ENCODE results near the gene ADH1B. TPM values are rescaled to one million over a fixed set of nuclear protein-coding genes. Genes with fewer than 3 reads are reported as not detected.
"Not testable (repeated sequence)": the region's sequence is repeated elsewhere in the genome, so short reads cannot be mapped to it uniquely, and the experiment has no call there.

ADH1B gene
- under 1 TPM in 7 of 8 experiments, not detected in 1; 0.10 to 1.00 (median 0.28) TPM for total RNA-seq

DNA sequence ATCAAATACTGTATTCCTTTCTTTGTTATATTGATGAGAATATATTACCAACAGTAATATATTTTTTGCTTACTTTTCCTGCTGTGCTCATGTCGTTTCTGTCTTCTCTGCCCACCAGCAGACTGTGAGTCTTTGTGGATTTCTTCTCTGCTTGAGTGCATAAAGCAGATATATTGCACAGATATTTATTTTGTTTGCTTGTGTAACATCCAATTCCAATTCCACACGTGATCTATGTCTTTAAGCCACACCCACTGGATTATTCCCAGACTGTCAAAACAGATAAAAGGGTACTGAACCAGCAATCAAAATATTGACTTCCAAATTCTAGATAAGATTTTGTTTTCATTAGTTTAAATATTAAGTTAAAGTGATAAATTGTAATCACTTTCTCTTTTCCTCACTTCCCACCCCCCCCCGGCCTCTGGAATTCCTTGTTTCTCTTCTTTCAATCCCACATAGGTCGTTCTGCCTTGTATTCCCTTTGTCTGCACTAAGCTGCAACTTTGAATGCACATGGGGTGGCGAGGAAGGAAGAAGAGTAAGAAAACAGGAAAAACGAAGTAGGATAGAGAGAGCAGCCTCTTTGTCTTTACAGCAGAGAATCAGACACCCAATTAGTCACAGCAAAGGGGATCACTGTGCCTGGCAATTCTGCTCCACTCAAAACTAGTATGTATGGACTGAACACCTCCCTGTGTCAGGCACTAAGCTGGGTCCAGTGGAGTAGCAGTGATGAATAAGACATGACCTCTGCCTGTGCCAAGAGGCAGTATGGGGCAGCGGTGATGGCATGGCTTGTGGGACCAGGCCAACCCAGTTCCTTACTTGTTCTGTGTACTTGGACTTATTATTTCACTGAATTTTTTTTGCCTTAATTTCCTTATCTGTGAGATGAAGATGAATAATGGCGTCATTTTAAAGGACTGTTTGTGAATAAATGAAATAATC is at the start of gene ADH1B:
TSS of gene ADH1B (minus strand) at position 161 of the 951 bp plus-strand sequence. CDS start at position 91, 70 bp downstream.
- WGBS, 10 experiments = 15 to 83% (median 39%) methylated on average over 2 to 7 of the region's 8 CpGs
- Histone ChIP-seq H3K27ac (no peak within 1 kb of the TSS), H3K4me3 (no peak within 1 kb of the TSS), H3K4me1 (replicated peaks in 1 of 2) (peaks cover 0 to 2% of the 10 kb centered on the region in 2 donors)
- in situ Hi-C loops (cut with MboI; ENCODE audit: low pct_unique_long_range_greater_than_20kb in 2 of 9, low sequenced_read_pairs in 9 of 9, unreplicated experiment in 9 of 9) = no loop called here
- no peak for ATAC-seq (replicated peaks in 6 of 8)

DNA sequence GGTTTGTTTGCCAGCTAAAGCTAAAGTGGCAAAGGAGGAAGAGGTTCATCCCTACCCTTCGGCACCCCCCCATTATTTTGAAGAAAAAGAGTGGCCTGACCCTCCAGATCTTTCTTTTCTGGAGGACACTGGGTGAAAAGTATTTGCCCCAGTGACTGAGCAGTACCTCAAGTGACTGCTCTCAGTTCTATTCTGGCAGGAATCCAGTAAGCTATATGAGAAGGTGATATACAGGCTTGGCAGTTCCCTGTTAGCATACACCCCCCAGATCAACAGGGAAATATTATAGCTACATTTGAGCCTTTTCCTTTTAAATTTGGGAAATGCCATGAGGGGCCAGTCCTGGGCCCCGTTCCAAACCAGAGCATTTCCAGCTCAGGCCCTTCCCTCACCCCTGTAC is 46.6 kb upstream of the ADH1B start:
- H3K4me1 ChIP-seq (replicated peaks in 1 of 2); ATAC-seq (replicated peaks in 6 of 8); H3K4me3 ChIP-seq; H3K27ac ChIP-seq; in situ Hi-C loops (cut with MboI; ENCODE audit: low pct_unique_long_range_greater_than_20kb in 2 of 9, low sequenced_read_pairs in 9 of 9, unreplicated experiment in 9 of 9): not testable (repeated sequence)
- 25 to 100% (median 33%) methylated on average over 1 to 2 of the region's 2 CpGs; no CpG with 5 or more reads in 5 of the 10 experiments for WGBS, 10 experiments

DNA sequence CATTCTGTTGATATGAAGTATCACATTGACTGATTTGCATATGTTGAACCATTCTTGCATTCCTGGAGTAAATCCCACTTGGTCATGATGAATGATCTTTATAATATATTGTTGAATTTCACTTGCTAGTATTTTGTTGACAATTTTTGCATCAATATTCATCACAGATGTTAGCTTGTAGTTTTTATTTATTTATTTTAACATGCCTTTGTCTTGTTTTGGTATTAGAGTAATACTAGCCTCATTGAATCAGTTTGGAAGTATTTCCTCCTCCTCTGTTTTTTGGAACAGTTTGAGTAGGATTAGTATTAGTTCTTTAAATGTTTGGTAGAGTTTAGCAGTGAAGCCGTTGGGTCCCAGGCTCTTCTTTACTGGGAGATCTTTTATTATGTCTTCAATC is 45.3 kb upstream of the ADH1B start:
- Histone ChIP-seq H3K4me3 (no peak overlapping the region), H3K4me1 (replicated peaks in 1 of 2) (no peaks in the 10 kb centered on the region), H3K27ac (no peak overlapping the region)
- WGBS, 10 experiments = 0 to 100% (median 57%) methylated on average over 1 of the region's 1 CpG; no CpG with 5 or more reads in 3 of the 10 experiments
- in situ Hi-C loops (cut with MboI; ENCODE audit: low pct_unique_long_range_greater_than_20kb in 2 of 9, low sequenced_read_pairs in 9 of 9, unreplicated experiment in 9 of 9) = no loop called here
- ATAC-seq (replicated peaks in 6 of 8) = no peak

DNA sequence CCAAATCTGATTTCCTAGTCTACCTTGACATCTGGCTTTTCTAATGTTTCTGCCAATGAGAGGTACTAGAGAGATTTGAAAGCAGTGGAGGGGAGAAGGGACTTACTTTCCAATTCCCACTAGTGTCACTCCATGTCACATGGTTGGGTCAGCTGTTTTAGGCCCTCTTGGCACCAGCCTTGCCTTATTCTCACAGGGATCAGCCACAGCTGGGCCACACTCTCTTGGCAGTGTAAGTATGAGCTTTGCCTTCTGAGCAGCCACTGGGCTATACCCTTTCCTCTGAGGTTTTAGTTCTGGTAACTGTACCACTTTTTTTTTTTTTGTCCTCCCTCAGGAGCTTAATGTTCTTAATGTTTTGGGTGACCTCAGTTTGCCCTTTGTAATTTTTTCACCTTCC is 41.6 kb upstream of the ADH1B start:
- H3K4me3 ChIP-seq = no peak overlapping the region
- ATAC-seq (replicated peaks in 6 of 8) = no peak
- H3K27ac ChIP-seq = no peak overlapping the region
- H3K4me1 ChIP-seq (replicated peaks in 1 of 2) = no peaks in the 10 kb centered on the region
- in situ Hi-C loops (cut with MboI; ENCODE audit: low pct_unique_long_range_greater_than_20kb in 2 of 9, low sequenced_read_pairs in 9 of 9, unreplicated experiment in 9 of 9) = no loop called here

DNA sequence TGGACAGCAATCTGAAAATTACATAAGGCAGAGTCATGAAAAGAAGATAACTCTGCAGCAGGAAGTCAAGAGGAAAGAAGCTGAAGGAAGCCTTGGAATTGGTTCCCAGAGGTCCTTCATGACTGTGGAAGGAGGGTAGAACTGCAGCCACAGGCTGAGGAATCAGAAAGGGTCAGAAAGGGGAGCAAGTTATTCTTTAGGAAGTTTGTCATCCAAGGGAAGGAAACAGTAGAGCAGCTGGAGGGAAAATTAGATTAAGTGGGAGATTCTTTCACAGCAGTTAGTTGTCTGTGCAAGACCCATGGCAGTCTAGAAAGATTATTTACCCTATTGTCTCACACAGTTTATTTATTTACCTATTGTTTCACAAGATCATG is 40.7 kb upstream of the ADH1B start:
- no peak for ATAC-seq (replicated peaks in 6 of 8)
- in situ Hi-C loops (cut with MboI; ENCODE audit: low pct_unique_long_range_greater_than_20kb in 2 of 9, low sequenced_read_pairs in 9 of 9, unreplicated experiment in 9 of 9) = no loop called here
- no peak overlapping the region for H3K4me3 ChIP-seq
- no peaks in the 10 kb centered on the region for H3K4me1 ChIP-seq (replicated peaks in 1 of 2)
- H3K27ac ChIP-seq = no peak overlapping the region

DNA sequence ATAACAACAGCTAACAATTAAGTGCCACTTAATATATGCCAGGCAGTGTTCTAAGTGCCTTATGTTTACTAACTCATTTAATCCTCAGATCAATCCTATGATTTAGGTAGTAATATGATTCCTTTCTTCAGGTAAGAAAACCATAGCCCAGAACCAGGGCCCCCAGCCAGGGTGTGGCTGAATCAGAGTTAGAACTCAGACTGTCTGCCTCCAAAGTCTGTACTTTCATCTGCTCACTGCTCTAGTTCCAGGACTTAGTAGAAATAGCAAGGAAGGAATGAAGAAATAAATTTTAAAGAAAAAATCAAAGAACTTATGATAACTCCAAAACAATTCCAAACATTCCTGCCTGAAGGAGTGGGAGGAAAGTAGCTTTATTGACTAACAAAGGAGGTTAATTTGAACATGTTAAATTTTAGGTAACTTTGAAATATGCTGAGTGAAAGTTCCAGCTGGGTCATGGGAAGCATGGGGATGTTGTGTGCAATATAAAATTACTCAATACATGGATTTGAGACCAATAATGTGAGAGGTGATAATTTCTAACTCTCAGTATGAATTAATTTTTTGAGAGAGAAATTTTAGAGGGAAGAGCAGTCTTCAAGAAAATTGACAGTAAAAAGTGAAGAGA is 40.2 kb upstream of the ADH1B start:
- Histone ChIP-seq H3K4me3 (no peak overlapping the region), H3K27ac (no peak overlapping the region), H3K4me1 (replicated peaks in 1 of 2) (no peaks in the 10 kb centered on the region)
- in situ Hi-C loops (cut with MboI; ENCODE audit: low pct_unique_long_range_greater_than_20kb in 2 of 9, low sequenced_read_pairs in 9 of 9, unreplicated experiment in 9 of 9) = no loop called here
- no peak for ATAC-seq (replicated peaks in 6 of 8)

DNA sequence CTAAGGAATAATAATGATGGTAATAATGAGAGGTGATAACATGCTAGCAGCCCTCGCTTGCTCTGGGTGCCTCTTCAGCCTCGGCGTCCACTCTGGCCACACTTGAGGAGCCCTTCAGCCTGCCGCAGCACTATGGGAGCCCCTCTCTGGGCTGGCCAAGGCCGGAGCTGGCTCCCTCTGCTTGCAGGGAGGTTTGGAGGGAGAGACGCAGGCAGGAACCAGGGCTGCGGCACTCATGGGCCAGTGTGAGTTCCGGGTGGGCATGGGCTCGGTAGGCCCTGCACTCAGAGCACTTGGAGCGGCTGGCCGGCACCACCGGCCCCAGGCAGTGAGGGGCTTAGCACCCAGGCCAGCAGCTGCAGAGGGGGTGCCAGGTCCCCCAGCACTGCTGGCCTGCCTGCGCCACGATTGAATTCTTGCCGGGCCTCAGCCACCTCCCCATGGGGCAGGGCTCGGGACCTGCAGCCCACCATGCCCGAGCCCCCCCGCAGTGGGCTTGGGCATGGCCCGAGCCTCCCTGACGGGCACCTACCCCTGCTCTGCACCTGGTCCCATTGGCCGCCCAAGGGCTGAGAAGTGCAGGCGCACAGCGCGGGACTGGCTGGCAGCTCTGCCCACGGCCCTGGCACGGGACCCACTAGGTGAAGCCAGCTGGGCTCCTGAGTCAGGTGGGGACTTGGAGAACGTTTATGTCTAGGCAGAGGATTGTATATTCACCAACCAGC is 38.4 kb upstream of the ADH1B start:
- 33 to 100% (median 82%) methylated on average over 1 to 16 of the region's 27 CpGs; no CpG with 5 or more reads in 3 of the 10 experiments for WGBS, 10 experiments
- Histone ChIP-seq H3K4me1 (replicated peaks in 1 of 2) (no peaks in the 10 kb centered on the region), H3K27ac (no peak overlapping the region), H3K4me3 (no peak overlapping the region)
- in situ Hi-C loops (cut with MboI; ENCODE audit: low pct_unique_long_range_greater_than_20kb in 2 of 9, low sequenced_read_pairs in 9 of 9, unreplicated experiment in 9 of 9) = no loop called here
- no peak for ATAC-seq (replicated peaks in 6 of 8)

DNA sequence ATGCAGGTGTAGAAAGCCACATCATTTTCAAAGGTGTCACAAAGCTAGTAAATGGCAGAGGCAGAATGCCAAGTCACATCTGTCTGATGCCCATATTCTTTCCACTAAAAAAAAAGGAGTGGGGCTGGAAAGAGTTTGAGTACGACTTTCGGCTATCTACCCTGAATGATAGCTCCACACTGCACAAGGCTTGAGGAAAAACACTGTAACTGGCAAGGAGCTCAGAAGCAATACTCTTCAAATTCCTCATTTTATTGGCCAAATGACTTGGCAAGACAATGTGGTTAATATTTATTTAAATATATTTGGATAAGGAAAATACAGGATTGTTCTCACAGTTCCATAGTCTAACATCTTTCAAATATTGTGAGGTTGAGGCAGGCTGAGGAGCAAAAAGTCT is 36.7 kb upstream of the ADH1B start:
- Histone ChIP-seq H3K4me3 (no peak overlapping the region), H3K27ac (no peak overlapping the region), H3K4me1 (replicated peaks in 1 of 2) (peaks cover 4 to 5% of the 10 kb centered on the region in 2 donors)
- in situ Hi-C loops (cut with MboI; ENCODE audit: low pct_unique_long_range_greater_than_20kb in 2 of 9, low sequenced_read_pairs in 9 of 9, unreplicated experiment in 9 of 9) = no loop called here
- 30 to 100% (median 75%) methylated on average over 1 to 2 of the region's 2 CpGs; no CpG with 5 or more reads in 5 of the 10 experiments for WGBS, 10 experiments
- no peak for ATAC-seq (replicated peaks in 6 of 8)

DNA sequence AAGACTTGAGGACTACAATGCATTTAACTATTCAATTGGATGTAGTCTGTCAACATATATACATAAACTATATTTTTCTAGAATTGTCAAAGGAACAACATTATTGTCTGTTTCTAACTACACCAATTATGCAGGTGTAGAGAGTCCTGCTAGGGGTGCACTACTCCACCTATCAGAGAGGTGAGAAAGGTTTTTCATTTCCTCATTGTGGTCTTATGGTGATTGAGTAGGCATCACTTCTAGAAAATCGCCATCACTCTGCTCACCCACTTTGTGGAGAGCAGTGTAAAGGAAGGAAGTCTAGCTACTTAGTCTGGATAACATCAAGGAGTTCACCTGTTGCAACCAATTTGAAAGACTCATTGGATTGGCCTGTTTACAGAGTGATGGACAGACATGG is 35.8 kb upstream of the ADH1B start:
- Histone ChIP-seq H3K27ac (no peak overlapping the region), H3K4me1 (replicated peaks in 1 of 2) (peaks cover 9 to 10% of the 10 kb centered on the region in 2 donors), H3K4me3 (no peak overlapping the region)
- 14 to 100% (median 59%) methylated on average over 1 of the region's 1 CpG; no CpG with 5 or more reads in 4 of the 10 experiments for WGBS, 10 experiments
- ATAC-seq (replicated peaks in 6 of 8) = no peak
- in situ Hi-C loops (cut with MboI; ENCODE audit: low pct_unique_long_range_greater_than_20kb in 2 of 9, low sequenced_read_pairs in 9 of 9, unreplicated experiment in 9 of 9) = no loop called here

DNA sequence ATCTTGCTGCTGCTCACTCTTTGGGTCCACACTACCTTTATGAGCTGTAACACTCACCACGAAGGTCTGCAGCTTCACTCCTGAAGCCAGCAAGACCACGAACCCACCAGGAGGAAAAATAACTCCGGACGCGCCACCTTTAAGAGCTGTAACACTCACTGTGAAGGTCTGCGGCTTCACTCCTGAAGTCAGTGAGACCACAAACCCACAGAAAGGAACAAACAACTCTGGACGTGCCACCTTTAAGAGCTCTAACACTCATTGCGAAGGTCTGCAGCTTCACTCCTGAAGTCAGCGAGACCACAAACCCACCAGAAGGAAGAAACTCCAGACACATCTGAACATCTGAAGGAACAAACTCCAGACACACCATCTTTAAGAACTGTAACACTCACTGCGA is 34.9 kb upstream of the ADH1B start:
- H3K4me1 ChIP-seq (replicated peaks in 1 of 2); H3K4me3 ChIP-seq; in situ Hi-C loops (cut with MboI; ENCODE audit: low pct_unique_long_range_greater_than_20kb in 2 of 9, low sequenced_read_pairs in 9 of 9, unreplicated experiment in 9 of 9); ATAC-seq (replicated peaks in 6 of 8); H3K27ac ChIP-seq: not testable (repeated sequence)
- 0 to 90% (median 90%) methylated on average over 1 to 2 of the region's 10 CpGs; no CpG with 5 or more reads in 7 of the 10 experiments for WGBS, 10 experiments

DNA sequence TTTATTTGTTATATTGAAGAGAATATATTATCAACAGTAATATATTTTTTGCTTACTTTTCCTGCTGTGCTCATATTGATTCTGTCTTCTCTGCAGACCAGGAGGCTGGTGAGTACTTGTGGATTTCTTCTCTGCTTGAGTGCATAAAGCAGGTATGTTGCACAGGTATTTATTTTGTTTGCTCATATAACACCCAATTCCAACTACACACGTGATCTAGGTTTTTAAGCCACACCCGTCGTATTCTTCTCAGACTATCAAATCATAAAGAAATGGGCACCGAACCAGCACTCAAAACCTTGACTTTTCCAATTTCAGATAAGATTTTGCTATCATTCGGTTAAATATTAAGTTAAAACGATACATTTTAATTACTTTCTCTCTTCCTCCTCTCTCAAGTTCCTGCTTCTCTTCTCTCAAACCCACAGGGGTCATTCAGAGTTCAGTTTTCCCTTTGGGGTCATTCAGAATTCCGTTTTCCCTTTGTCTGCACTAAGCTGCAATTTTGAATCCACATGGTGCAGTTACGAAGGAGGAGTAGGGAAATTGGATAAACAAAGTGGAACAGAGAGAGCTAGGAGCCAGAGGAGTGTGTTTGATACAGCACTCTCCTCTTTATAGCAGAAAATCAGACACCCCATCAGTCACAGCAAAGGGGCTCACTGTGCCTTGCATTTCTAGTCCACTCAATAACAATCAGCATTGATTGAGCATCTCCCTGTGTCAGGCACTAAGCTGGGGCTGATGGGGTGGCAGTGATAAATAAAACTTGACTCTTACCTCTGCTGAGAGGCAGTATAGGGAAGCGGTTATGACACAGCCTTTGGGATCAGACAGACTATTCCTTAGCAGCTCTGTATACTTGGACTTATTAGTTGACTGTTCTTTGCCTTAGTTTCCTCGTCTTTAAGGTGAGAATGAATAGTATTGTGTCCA is 31.7 kb upstream of the ADH1B start, which contains the start of gene ADH1C:
TSS of gene ADH1C (minus strand) at position 145 of the 936 bp plus-strand sequence. CDS start at position 74, 71 bp downstream.
- Histone ChIP-seq H3K27ac (peak within 1 kb of the TSS in 1 of 2 donors; percentile 10), H3K4me1 (replicated peaks in 1 of 2) (peaks cover 9 to 10% of the 10 kb centered on the region in 2 donors), H3K4me3 (no peak within 1 kb of the TSS)
- in situ Hi-C loops (cut with MboI; ENCODE audit: low pct_unique_long_range_greater_than_20kb in 2 of 9, low sequenced_read_pairs in 9 of 9, unreplicated experiment in 9 of 9) = no loop called here
- ATAC-seq (replicated peaks in 6 of 8) = peak in 4 of 8 experiments; percentile 35 to 60 (median 58)
- WGBS, 10 experiments = 4 to 80% (median 55%) methylated on average over 2 to 9 of the region's 10 CpGs

DNA sequence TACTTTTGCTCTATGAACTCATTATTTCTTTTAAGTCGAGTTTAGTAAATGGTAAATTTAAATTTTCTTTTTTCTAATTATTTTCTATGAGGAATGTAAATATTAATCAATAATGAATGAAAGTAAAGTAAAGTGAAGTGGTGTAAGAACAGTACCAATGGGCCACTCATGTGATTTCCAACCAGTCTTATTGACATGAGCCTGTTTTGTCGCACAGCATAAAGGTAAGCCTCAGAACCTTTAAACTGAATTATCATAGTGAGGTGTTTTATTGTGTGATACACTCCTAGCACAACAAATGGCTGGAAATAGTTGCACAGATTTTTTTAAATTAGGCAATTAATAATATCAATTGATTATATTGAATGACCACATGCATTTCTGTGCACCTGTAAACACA is 30.3 kb upstream of the ADH1B start:
- ATAC-seq (replicated peaks in 6 of 8) = no peak
- Histone ChIP-seq H3K4me3 (no peak overlapping the region), H3K27ac (no peak overlapping the region), H3K4me1 (replicated peaks in 1 of 2) (peaks cover 9 to 10% of the 10 kb centered on the region in 2 donors)
- 28 to 100% (median 92%) methylated on average over 1 to 2 of the region's 2 CpGs for WGBS, 10 experiments
- in situ Hi-C loops (cut with MboI; ENCODE audit: low pct_unique_long_range_greater_than_20kb in 2 of 9, low sequenced_read_pairs in 9 of 9, unreplicated experiment in 9 of 9) = no loop called here
